Measurements from ENCODE around the gene ATP6V1E1.
"Not testable (repeated sequence)": the region's sequence is repeated elsewhere in the genome, so short reads cannot be mapped to it uniquely, and the experiment has no call there.

ATP6V1E1 gene

GRCh38 chr22:17580441-17581031 lies 48.0 kb downstream of the ATP6V1E1 start:
- no peak for DNase-seq

DNA sequence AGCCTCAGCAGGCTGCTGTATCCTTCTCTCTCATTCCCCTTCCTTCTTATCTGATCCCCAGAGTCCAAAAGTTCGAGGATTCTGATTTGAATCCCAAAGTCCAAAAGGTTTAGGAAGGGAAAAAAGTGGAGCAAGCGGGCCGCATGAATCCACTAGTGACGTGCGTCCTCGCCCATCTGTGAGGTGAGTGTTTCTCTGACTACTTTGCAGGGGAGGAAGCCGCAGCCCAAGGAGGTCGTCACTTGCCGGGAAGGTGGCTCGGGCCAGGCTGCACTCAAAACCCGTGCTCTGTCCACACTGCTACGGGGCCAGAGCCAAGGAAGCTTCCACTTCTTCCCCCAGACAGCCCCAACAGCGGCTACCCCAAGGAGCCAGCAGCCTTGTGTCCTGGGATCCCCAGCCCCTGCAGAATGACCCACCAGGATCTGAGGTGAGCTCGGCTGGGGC lies 49.0 kb downstream of the ATP6V1E1 start:
- DNase-seq, result no peak

DNA sequence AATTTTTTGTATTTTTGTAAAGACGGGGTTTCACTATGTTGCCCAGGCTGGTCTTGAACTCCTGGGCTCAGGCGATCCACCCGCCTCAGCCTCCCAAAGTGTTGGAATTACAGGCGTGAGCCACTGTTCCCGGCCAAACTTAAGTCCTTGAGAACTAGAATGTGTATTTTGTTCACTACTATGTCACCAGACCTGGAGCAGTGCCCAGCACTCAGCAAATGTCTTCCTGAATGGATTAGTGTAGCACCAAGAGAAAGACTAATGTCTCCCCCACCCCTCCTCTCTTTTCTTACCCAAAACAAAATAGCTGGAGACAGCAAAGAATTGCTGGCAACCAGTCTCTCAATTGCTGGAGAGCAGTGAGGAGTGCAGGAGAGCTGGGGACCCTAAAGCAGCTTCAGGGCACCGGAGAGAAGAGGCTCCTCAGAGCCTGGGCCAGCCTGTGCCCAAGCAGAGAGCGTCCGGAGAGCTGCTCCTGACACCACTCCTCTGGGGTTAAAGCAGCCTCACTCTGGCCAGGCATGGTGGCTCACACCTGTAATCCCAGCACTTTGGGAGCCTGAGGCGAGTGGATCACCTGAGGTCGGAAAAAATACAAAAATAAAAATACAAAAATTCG lies 50.3 kb downstream of the ATP6V1E1 start:
- no peak for DNase-seq

DNA sequence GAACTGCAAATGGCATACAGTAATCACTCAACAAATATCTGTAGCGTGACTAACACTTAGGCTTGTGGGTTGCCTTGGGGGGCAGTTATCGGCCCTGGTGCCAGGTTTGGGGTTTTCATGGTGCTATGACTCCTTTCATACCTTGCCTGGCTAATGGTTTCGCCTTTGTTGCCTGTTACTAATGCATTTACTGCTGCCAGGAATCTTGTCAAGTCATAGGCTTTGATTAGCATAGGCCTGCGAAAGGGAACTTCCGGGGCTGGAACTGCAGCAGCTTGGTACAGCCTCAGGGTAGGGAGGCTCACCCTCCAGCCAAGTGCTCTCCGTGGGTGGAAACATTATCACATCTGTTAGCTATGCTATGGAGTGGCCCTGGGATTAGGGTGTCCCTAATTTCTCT lies 52.1 kb downstream of the ATP6V1E1 start:
- no peak for DNase-seq

DNA sequence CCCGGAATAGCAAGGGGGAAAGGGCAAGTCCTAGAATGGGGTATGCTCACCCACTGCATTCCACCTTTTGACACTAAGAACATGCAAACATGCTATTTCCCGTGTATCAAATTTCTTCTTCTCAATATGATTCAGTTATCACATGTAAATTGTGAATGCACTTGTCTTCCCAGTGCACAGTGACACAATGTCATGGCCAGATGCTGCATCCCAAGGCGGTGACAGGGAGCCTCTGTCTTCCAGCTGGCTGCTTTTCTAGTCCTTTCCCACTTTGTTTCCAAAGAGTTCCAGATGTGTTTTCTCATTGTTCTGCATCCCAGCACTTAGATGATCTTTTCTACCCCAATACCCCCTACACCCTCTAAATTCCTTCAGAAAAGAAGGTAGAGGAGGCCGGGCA lies 52.9 kb downstream of the ATP6V1E1 start:
- DNase-seq, result no peak

- DNase-seq, result no peak
Observed at GRCh38 chr22:17575151-17575550, 53.4 kb downstream of the ATP6V1E1 start.

- DNase-seq, result no peak
Observed at GRCh38 chr22:17570851-17571631, 57.5 kb downstream of the ATP6V1E1 start.

DNA sequence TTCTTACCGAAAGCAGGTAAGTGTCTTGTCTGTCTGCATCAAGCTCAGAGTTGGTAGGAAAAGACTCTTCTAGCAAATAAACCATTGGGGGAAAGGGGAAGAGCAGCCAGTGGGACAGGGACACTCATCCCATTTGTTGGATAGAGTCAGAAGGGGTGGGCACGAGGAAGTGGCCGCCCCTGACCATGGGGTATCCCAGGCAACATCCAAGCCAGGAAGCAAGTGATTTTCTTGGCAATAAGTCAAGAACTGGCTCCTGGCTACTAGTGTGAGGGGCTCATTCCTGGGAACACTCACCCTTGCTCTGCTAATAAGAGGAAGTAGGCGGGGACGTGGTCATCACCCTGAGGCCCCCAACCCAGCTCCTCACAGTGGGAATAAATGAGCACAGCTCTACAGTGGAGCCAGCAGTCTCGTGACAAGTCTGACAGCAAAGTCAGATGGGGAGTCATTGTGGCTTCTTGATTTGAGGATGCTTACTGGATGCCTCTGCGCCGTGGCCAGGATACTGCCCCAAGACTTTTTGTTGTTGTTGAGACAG lies 58.5 kb downstream of the ATP6V1E1 start:
- DNase-seq, result no peak

DNA sequence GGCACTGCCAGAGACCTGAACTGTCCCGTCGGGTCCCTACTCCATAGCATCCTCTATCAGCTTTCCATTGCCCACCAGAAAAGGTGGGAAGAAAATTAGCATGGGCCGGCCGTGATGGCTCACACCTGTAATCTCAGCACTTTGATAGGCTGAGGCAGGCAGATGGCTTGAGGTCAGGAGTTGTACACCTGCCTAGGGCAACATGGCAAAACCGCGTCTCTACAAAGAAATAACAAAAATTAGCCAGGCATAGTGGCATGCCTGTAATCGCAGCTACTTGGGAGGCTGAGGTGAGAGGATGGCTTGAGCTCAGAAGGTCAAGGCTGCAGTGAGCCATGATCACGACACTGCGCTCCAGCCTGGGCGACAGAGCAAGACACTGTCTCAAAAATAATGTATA lies 61.8 kb downstream of the ATP6V1E1 start:
- no peak for DNase-seq

DNA sequence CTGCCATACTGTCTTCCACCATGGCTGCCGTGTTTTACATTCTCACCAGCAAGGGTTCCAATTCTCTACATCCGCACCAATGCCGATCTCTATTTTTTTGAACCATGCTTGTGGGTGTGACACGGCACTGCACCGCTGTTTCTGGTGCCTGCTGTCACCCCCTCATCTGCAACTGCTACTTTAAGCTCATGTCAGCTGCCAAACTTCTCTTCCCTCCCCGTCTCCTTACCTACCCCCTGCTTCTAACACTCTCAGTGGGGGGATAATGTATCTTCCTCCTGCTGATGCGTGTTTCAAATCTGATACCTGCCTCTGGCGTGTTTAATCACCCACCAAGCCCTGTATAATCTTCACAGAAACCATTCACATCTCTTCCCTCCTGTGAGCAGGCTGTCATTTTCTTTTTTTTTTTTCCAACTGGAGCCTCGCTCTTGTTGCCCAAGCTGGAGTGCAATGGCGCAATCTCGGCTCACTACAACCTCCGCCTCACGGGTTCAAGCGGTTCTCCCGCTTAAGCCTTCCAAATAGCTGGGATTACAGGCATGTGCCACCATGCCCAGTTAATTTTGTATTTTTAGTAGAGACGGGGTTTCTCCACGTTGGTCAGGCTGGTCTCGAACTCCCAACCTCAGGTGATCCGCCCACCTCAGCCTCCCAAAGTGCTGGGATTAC lies 62.4 kb downstream of the ATP6V1E1 start:
- DNase-seq, result not testable (repeated sequence)

GRCh38 chr22:17563936-17564391 lies 64.6 kb downstream of the ATP6V1E1 start:
- DNase-seq, result no peak

- no peak for DNase-seq
Observed at GRCh38 chr22:17562906-17563870, 65.4 kb downstream of the ATP6V1E1 start, which contains the start of gene SLC25A18. Gene SLC25A18, plus strand, starts transcription at chr22:17563498. Its CDS starts 16,447 bp downstream, at chr22:17579945.

DNA sequence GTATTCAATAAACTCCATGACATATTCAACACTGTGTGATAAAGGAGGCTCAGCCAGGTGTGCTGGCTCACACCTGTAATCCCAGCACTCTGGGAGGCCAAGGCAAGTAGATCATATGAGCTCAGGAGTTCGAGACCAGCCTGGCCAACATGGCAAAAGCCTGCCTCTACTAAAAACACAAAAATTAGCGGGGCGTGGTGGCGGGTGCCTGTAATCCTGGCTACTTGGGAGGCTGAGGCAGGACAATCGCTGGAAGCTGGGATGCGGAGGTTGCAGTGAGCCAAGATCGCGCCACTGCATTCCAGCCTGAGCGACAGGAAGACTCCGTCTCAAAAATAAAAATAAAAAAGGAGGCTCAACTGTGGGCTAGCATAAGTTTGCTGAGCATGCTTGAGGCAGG lies 69.4 kb downstream of the ATP6V1E1 start:
- no peak for DNase-seq

DNA sequence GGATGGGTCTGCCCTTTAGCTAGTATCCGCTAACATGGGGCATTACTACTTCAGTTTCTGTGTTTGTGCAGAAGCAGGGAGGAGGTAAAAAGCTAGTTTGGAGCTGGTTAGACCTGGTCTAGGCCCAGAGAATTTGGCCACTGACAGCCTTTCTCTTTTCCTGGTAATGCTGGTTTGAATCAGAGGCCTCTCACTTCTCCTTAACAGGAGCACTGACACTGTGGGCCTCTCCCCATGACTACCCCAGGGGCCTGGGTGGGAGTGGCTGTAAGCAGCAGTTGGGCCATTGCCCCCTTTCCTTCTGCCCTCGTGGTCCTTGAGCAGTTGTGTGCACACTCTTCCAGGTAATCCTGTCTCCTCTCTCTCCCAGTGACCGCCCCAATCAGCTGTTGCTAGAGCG lies 73.7 kb downstream of the ATP6V1E1 start:
- DNase-seq, result no peak

GRCh38 chr22:17552737-17553136 lies 75.8 kb downstream of the ATP6V1E1 start:
- no peak for DNase-seq

DNA sequence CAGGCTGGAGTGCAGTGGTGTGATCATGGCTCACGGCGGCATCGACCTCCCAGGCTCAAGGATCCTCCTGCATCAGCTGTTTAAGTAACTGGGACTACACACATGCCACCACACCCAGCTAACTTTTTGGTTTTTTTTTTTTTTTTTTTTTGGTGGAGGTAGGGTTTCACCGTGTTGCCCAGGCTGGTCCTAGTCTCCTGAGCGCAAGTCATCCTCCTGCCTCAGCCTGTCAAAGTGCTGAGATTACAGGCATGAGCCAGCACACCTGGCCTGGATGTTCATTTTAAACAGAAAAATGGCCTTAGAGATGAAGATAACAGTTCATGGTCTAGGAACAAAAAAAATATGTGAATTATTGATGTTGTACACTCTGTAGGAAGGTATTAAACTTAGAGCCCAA lies 78.9 kb downstream of the ATP6V1E1 start:
- DNase-seq, result no peak

DNA sequence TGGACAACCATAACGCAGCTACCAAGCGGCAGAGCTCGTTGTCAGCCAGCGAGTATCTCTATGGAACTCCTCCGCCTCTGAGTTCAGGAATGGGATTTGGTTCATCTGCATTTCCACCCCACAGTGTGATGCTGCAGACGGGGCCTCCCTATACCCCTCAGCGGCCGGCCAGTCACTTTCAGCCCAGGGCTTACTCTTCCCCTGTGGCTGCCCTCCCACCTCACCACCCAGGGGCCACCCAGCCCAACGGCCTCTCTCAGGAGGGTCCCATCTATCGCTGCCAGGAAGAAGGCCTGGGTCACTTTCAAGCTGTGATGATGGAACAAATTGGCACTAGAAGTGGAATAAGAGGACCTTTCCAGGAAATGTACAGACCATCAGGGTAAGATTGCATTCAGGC lies 79.4 kb downstream of the ATP6V1E1 start:
- no peak for DNase-seq

- DNase-seq, result no peak
Observed at GRCh38 chr22:17548756-17549035, 79.9 kb downstream of the ATP6V1E1 start.

DNA sequence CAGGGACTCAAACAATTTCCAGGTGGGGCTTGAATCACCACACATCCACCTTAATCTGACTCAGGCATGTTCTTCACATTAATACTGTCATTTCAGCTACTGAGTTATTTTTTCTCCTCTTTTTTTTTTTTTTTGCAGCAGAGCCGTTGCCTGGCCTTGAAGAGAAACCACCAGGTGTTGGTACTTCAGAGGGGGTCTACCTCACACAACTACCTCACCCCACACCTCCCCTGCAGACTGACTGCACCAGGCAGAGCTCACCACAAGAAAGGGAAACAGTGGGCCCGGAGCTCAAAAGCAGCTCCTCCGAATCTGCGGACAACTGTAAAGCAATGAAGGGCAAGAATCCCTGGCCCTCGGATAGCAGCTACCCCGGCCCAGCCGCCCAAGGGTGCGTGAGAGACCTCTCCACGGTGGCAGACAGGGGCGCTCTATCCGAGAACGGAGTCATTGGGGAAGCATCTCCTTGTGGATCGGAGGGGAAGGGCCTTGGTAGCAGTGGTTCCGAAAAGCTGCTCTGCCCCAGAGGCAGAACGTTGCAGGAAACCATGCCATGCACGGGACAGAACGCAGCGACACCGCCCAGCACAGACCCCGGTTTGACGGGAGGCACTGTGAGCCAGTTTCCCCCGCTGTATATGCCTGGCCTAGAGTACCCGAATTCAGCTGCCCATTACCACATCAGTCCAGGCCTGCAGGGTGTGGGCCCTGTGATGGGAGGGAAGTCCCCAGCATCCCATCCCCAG lies 80.4 kb downstream of the ATP6V1E1 start:
- DNase-seq, result no peak

DNA sequence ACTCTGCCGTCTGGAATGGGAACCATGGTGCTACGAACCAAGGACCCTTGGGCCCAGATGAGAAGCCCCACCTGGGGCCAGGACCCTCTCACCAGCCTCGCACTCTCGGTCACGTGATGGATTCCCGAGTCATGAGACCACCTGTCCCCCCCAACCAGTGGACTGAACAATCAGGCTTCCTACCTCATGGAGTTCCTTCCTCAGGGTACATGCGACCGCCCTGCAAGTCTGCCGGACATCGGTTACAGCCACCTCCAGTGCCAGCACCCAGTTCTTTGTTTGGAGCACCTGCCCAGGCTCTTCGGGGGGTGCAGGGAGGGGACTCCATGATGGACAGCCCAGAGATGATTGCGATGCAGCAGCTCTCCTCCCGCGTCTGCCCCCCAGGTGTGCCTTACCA lies 86.1 kb downstream of the ATP6V1E1 start:
- no peak for DNase-seq

Data from NCI-H1930 (cell line).